SK-N-MC (cell line): ENCODE measurements around the gene KCNAB2.

ENCODE experiments used
- EZH2 ChIP-seq: fragments of 200-600 bp; sonication (generic); IDR thresholded peaks from one replicate; pipeline ENCODE4 v1.6.1; 2017; ENCODE audit warnings: antibody characterized with exemption
- FOXP2 ChIP-seq: optimal IDR thresholded peaks from 2 replicates; pipeline ENCODE3; 2011; ENCODE audit warnings: mild to moderate bottlenecking, moderate library complexity; ENCODE audit not compliant: insufficient read depth; ENCODE audit errors: extremely low read length, control extremely low read depth
- POLR2AphosphoS5 ChIP-seq: IDR thresholded peaks from 2 replicates; pipeline ENCODE4 v1.6.1; 2012; ENCODE audit warnings: mild to moderate bottlenecking, low read depth, low read length, borderline replicate concordance

DNA sequence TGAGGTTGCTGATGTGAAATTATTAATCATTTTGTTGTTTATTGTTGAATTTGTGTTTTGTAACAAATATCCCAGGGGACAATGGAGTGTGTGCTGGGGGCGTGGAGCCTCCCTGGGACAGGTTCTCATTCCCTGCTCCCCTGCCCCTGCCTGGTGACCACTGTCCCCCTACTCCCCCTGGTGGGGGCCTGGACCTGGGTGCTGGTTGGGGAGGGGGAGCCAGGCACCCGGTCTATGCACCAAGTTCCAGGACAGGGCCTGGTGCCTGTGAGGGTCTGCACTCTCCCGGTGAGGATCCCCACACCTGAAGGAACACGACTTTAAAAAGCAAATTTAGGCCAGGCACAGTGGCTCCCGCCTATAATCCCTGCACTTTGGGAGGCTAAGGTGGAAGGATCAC lies 92.1 kb downstream of the KCNAB2 start:
- no peak for TF ChIP-seq POLR2AphosphoS5
- TF ChIP-seq EZH2, result no peak
- TF ChIP-seq FOXP2, result no peak
